GM21381 (cell line): ENCODE data around the gene PCDH9.

Experiments used
- ATAC-seq: cut with Tn5 transposase; IDR thresholded peaks from one replicate; pipeline ENCODE4 v1.9.1; 2021; ENCODE audit warnings: mild to moderate bottlenecking, moderate library complexity; ENCODE audit not compliant: unreplicated experiment

PCDH9 gene

DNA sequence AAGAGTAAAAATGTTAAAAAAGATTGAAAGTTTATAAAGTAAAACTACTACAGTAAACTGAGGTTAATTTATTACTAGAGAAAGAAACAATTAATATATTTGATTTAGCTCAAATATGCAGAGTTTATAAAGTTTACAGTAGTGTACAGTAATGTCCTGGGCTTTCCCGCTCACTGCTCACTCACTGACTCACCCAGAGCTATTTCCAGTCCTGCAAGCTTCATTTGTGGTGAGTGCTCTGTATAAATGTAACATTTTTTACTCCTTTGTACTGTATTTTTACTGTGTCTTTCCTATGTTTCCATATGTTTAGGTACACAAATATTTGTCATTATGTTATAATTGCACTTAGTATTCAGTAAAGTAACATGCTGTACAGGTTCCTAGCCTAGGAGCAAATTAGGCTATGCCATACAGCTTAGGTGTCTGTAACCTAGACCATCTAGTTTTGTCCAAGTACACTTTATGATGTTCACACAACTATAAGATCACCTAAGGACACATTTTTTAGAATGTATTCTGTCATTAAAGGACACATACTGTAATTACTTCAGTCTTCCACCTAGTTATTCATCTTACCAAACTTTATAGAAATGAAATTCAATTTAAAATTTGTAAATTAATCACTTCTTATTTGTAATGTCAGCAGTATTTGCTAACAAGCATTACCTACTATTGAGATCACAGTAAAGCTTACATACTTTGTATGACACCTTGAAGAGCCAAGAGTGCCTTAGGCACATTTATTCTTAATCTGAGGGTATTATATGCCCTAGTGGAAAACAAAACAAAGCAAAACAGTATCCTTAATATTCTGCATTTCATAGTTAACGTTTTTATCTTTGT, 683.4 kb downstream of the PCDH9 start:
- ATAC-seq: no peak

DNA sequence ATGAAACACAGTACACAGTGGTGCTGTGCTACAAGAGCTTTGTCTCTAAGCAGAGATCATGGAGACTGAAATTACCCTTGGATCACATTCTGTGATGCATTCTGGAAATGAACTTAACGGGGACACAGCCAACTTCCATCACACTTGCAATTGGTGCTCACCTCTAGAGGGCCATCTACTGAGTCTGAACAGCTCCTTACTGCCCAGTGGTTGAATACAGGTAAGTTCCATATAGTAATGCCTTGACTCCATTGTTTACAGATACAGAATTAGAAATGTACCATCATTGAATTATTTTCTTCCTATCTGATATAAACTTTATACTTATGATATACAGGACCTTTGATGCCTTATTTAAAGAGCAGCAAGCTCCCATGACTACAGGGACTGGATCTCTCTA, 686.4 kb downstream of the PCDH9 start:
- no peak for ATAC-seq

DNA sequence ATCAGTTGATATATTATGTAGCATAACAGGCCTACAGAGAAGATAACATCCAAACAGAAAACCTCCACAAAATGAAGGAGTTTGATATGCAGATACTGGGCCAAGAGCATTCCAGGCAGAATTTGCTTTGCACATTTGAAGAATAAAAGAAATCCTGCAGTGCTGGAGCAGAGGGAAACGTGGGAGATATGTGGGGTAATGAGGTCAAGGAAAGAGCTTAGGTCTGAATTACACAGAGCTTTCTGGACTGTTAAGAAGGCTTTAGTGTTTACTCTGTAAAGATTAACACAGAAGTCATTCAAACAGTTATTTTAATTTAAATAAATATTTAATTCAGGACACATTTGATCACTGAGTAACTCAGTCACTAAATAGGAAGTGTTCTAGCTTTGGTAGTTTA, 692.7 kb downstream of the PCDH9 start:
- ATAC-seq: no peak

DNA sequence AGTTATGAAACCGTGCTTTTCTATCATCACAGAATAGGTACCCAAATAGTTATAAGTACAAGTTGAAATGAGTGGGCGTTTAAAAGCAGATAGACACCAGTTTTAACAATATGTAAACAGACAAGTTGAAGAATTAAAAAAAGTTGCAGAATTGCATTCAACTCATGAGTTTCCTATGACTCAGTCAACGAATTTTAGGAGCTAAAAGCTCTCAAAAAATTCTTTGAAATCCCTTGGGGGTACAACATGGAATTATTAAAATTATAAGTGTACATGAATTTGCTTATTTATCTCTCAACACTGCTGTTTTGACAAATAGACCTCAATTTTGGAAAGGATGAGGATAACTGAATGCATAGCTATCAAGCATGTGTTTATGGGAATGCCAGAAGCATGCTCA, 693.4 kb downstream of the PCDH9 start:
- no peak for ATAC-seq

DNA sequence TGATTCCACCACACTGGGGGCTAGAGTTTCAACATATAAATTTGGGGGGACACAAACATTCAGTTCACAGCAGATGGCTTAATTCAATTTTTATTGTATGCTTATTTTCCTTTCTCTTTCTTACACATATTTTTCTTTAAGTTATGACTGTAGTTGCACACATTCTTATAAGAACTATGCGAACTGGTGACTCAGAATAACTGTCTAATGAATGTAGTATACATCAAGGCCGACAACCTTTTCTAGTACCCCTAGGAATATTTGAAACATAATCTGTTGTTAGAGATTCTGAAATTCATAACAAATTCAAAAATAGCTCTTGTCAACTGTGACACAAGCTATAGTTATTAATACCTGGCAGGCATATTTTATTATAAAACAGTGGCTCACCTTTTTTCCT, 695.6 kb downstream of the PCDH9 start:
- no peak for ATAC-seq

DNA sequence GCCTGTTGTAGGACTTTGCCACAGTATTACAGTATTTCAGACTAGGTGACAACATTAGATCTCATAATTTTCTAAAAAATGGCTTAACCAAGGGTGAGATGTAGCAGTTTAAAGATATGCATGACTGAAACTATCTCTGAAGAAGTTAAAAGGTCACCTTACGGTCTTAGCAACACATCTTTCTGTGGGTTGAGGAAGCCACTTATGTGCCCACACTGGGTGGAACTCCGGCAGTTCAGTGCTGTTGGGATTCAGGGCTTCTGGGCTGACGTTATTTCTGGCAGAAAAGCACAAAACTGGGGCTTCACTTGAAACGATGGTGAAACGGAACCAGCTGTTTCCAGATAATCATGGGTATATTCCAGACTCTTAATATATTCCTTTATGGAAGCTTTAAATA, 697.3 kb downstream of the PCDH9 start:
- no peak for ATAC-seq

DNA sequence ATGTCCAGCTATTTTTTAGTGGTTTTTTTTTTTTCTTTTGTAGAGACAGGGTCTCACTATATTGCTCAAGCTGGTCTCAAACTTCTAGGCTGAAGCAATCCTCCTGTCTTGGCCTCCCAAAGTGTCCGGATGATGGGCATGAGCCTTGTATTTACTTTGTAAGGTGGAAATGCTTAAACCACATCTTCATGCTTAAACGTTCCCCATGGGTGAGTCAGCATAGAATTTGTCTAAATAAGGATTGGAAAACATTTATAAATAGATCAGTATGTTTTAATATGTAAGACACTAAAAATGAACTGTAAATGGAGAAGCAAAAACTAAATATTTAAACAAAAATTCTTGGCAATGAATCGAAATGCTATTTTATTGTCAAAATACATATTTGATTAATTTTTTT, 698.0 kb downstream of the PCDH9 start:
- no peak for ATAC-seq

DNA sequence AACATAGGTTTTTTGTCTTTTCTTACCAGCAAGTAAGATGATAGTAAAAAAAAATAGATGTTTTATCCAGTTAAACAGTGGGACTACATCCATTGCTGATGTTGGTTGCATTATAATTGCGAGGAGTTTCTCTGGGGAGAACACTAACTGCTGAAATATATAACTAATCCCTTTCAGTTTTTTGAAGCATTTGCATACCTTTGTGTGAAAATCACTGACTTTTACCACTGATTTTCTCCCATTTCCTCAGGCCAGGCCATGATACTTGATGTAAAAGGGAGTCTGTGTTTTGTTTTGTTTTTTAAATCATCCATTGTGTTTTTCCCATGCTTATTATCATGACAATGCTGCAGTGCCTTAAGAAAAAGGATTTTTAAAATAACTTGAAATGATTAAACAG, 699.5 kb downstream of the PCDH9 start:
- ATAC-seq: no peak

DNA sequence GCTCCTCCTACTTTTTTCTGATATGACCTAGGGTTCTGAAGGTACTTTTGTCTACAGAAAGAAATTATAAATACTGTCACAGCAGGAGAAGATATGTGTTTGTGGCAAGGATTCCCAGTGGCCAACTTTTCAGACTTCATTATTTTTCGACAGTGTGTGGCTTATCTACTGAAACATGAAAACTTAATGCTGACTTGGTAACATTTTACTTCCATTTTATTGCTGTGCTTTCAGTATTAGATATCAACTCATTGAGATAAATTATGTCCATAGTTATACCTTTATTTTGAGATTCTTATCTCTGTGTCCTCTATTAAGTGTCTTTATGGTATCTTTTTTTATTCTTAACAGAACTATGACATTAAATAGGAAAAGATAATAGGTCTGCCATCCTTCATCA, 700.0 kb downstream of the PCDH9 start:
- ATAC-seq: no peak

DNA sequence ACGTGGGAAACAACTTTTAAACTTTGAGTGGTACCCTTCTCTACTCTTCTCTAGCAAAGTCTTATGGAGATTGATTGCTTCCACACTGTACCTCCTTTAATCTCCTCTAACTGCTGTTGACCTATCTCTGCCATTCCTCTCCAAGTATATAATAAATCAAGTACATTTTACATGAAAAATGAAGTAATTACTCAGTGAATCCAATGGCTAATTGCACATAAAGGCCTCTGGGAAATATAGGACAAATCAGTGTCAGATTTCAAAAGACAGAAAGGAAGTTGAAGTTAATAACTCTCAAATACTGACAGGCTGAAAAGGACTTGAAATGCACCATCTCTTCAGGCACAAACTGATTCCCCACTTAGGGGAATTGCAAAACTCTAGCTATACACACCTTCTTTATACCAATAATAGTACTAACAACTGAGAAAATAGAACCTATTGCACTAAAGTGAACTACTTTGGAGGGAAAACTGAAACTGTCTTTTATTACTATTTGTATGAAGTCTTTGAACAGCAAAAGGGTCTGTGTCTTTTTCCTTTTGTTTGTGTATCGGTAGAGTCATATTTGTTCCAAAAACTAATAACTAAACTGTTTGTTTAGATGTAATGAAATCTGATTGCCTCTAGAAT, 701.1 kb downstream of the PCDH9 start:
- ATAC-seq: no peak

DNA sequence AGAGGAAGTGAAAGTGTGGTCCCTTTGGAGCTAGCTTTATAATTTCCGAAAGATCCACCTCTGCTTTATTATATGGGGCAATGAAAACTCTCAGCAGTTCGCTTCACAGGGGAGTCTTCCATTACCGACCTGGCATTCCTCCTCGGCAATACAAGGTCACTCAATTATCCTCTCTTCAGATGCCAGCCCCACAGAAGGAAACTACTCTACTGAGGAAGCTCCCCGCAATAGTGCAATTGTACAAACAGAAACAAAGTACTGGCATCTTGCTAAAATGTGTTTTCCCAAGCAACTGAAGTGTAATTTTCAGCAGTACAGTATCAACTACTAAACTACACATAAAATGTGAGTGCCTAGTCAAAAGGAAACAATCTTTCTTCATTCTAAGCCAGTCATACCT, 702.0 kb downstream of the PCDH9 start:
- ATAC-seq: no peak

DNA sequence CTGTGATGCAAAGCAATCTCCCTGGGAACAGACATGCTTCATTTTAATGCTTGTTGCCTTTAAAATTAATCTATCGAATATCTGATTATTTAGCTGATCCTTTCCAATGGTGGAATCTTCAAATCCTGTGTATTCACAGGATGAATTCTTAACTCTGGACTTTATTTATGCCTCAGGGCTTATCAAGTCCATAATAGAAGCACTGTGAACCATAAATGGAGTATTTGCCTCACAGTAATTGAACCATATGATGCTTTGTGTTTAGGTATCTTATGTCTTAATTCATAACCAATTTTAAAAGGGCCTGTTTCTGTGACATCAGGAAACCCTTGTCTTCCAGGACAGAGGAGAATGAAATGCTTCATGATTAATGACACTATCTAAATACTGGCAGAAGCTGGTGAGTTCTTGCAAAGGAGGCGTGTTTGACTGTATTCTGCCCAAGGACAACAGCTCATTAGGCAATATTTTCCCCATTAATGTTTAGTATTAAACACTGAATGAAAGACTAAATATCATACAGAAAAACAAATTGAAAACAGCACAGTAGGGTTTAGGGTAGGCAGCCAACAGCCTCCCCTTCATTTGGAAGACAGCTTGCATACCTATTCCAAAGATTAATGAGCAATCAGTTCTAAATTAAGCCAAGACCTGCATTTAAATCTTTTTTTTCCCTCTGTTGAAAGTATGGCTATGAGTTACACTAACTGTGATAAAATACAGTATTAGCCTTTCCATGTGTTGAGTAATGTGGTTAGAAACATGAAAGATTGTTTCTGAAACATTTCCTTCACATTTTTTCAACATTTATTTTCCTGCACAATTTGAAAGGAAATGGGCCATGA, 709.4 kb downstream of the PCDH9 start:
- ATAC-seq: no peak

DNA sequence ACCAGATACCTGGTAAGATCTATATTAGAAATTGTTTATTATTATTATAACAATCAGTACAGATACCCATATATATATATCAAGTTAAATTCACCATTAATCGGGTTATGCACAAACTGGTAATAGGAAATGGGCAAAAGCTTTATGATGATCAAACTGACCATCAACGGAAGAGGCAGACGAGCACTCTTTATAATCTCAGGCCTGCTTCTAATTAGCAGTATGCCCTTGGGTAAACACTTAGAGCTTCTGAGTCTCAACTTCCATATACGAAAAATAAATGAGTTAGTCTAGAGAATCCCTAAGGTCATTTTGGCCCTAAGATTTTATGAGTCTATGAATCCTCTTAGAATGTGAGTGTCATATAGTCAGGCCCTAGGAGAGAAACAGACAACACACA, 710.9 kb downstream of the PCDH9 start:
- no peak for ATAC-seq

DNA sequence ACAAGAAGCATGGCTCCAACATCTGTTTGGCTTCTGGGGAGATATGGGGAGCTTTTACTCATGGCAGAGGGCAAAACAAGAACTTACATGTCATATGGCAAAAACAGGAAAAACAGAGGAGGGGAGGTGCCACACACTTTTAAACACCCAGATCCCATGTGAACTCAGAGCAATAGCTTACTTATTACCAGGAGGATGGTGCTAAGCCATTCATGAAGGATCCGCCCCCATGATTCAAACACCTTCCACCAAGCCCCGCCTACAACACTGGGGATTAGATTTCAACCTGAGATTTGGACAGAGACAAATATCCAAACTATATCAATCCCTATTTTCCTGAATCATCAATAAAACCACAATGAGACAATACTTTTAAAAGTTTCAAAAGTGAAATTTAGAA, 712.1 kb downstream of the PCDH9 start:
- no peak for ATAC-seq

DNA sequence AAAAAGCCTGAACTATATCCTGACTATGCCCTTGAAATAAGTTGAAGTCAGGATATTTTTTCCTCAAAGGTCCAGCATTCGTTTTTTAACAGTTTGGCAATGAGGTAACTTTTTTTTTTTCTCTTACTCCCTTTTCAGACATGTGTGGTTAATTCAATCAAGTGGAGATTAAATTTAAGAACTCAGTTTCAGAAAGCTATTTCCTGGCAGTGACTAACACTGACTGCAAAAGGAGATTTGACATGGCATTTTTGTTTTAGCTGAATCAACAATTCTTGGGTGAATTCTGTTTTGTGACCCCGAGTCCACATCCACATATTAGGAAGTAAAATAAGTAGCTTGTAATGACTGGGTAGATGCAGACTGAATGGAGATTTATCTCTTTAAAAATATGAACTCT, 716.4 kb downstream of the PCDH9 start:
- no peak for ATAC-seq

DNA sequence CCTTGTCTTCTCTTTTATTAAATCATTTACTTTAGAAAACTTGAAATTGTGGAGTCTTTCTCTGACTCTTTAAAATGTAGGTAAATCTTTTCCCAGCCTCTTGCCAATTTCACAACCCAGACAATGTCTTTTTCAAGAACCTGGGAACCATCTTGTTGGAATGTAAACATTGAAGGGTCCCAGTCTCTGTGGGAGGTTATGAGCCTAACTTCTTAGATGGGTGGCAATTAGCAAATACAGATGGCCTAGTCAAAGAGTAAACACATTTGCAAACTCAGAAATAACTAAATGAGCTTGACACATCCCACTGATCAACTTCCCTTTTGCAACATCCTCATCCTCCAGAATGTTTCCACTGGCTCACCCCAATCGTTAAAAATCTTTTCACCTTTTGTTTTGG, 721.0 kb downstream of the PCDH9 start:
- no peak for ATAC-seq

DNA sequence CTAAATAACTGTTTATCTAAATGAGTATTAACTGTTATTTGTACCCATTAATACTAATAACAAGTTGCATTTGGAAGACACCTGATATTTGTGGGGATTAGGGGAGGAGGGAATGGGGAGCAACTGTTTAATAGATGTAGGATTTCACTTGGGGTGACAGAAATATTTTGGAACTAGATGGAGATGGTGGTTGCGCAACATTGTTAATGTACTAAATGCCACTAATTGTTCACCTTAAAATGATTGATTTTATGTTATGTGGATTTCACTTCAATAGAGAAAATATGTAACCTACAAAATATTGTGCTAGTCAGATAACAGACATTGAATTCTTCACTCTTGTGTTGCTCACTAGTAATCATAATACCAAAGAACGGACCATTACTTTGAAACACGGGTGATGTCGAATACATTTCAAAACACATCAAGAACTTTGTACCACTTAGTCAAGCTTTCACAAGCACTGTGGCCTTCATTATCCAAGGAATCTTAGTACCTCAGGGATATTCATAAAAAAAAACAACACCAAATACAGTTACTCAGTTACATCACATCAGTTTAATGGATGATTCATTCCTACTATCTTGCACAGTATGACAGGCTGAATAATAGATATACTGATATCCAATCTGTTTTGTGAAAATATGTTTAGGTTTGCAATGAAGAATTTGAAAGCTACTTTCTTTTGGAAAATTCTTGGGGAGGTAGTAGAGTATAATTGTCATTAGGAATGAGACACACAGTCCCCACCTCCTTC, 721.8 kb downstream of the PCDH9 start:
- no peak for ATAC-seq

DNA sequence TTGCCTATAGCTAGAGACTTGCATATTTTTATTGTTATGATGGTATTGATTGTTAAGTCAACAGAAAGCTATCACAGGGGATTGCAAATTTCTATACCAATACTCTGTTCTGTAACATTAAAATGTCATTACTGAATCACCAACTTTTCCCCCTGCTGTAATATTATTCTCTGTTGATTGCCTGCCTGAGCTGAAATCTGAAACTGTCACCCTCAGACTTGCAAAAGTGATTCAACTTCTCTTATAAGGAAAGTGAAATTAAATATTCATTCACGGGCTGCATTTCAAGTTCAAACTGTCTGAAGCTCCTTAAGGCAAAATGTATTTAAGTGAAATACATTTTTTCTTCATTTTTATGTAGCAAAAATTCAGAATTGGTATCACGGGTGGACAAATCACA, 723.2 kb downstream of the PCDH9 start:
- ATAC-seq: peak; percentile 82

DNA sequence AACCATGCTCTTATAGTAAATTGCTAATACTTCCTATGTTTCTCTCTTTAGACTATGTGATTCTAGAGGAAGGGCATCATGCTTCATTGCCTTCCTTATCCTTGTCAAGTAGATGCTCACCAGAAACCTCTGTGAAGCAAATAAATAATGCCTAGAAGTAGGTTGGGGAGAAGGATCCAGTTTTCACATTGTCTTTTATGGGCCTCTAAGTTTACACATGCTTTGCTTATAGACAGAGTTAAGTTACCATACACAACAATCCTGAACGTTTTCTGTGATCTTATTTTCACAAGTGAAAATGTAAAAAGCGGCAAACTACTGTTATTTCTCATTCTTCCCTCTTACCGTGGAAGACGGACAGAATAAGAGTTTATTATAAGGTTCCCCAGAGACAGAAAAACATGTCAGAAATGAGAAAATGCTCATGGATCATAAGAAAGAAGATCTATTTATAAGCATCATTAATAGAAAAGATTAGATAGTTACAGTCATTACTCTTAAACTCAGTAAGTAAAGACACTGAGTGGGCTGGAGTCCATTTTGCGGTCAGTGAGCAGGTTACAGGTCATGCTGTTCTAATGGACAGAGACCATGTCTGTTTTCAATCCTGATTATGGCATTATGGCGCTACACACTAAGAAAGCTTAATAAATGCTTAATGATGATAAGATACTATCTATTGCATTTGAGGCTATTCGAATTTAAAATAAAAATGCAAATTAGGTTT, 723.9 kb downstream of the PCDH9 start:
- ATAC-seq: no peak

DNA sequence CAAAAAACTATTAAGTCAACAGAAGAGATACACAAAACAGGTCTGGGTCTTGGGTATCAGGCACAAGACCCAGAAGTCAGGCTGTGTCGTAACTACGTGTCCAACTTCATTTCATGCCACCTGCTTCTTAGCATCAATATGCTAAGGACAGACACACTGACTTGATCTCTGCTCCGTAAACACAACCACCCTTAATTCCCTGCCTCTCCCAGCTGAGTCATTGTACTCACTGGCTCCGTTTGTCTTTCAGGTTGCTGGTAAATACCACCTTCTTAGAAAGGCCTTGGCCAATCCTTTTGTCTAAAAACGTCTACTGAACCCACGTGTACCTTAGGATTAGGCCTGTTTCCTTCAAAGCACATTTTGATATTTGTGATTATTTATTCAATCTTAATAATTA, 726.2 kb downstream of the PCDH9 start:
- no peak for ATAC-seq
